NCI-H2227 treated with DMSO at 0.1 percent for 48 hours (cell line): ENCODE results near the gene PLCG2.
"Not testable (repeated sequence)": the region's sequence is repeated elsewhere in the genome, so short reads cannot be mapped to it uniquely, and the experiment has no call there.

Source experiments
- DNase-seq: peaks from one replicate; lab custom pipeline; 2025; lab: John Stamatoyannopoulos, UW

The PLCG2 gene

GRCh38 chr16:82004601-82005000 is 225.5 kb downstream of the PLCG2 start:
- DNase-seq = no peak

DNA sequence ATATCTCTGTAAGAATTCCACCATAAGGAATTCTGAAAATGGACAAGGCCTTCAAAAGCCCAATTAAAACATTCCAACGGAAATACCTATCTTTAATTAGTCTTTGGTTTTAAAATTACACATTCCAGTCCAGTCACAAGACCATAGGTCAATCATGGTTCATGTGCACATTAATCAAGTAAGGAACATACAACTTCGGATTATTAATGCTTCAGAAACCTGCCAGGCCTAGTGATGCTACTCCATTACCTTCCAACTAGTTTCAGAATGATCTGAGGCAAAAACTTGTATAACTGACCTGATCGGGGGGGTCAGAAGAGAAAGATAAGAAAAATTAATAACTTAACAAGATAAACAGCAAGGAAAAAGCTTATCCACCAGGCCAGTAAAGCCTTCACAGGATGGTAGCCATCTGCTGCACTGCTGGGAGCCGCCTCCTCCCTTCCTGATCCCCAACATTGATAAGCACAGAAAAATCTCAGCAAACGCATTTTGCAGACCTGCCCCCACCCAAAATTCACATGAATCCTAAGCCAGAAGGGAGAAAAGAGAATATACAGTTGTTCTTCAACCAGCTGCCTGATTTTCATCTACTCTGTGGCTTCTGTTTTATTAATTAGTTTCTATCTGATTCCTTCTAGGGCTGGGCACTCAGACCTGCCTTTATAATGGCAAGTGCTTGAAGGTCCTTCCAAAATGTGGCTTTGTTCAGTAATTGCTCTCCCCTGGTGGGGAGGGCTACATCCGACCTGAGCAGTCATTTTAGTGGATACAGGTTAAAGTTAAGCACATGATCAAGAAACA is 226.1 kb downstream of the PLCG2 start:
- no peak for DNase-seq

GRCh38 chr16:82006036-82006435 is 226.9 kb downstream of the PLCG2 start:
- DNase-seq = no peak

DNA sequence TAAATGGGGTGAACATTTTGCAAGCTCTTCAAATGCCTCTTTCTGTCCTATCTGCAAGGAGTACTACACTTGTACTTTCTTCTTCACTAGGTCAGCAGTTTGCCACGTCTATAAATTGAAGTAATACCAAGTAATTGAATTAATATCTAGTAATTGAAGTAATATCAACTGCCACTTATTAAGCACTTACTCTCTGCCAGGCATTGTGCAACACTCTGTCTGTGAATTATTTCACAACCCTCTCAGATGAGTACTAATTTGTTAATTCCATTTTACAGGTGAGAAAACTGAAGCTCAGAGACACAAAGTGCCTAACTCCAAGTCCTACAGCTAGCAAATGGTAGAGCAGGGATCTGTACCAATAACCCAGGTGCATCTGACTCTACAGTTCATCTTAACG is 228.1 kb downstream of the PLCG2 start:
- no peak for DNase-seq

DNA sequence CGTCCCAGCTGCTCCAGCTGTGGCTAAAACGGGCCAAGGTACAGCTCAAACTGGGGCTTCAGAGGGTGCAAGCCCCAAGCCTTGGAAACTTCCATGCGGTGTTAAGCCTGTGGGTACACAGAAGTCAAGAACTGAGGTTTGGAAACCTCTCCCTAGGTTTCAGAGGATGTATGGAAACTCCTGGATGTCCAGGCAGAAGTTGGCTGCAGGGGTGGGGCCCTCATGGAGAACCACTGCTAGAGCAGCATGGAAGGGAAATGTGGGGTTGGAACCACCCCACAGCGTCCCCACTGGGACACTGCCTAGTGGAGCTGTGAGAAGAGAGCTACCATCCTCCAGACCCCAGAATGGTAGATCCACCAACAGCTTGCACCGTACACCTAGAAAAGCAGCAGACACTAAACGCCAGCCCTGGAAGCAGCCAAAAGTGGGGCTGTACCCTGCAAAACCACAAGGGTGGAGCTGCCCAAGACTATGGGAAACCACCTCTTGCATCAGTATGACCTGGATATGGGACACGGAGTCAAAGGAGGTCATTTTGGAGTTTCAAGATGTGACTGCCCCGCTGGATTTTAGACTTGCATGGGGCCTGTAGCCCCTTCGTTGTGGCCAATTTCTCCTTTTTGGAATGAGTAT is 230.0 kb downstream of the PLCG2 start:
- no peak for DNase-seq

- not testable (repeated sequence) for DNase-seq
Observed at GRCh38 chr16:82009789-82010188, 230.7 kb downstream of the PLCG2 start.

DNA sequence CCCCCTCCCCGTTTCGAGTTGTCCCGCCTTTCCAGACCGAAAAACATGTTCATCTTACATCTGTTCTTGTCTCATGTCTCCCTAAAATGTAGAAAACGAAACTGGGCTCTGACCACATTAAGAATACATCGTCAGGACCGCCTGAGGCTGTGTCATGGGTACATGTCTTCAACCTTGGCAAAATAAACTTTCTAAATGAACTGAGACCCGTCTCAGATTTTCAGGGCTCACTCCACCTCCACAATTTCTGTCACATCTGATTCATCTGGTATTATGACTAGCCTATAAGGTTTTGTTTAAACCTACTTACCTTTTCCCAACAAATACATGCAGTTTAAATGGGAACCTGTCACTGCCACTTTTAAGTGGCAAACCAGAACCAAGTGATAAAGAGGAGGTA is 231.6 kb downstream of the PLCG2 start:
- DNase-seq = no peak

GRCh38 chr16:82011199-82011641 is 232.1 kb downstream of the PLCG2 start, which contains the start of gene SDR42E1:
SDR42E1 (minus strand) TSS chr16:82011470; CDS start chr16:82000858, 10,612 bp downstream.
- DNase-seq = peak; percentile 26
